ENCODE data around the gene TNFRSF4.

Gene TNFRSF4

GRCh38 chr1:1217621-1218523, 3.9 kb upstream of the TNFRSF4 start:
- POLR2A ChIA-PET: no interaction called here
- no peak overlapping the region for H3K4me3 ChIP-seq (ENCODE audit: low read depth, low read length)
- no peak for DNase-seq (ENCODE audit: low read depth, low spot score)
- CTCF ChIA-PET: interaction anchor here (0.9 kb wide), 1 partner anchor 13 kb away, joined by 3 read pairs; no protein-coding TSS in a partner anchor
- TF ChIP-seq CTCF (IDR thresholded peaks at IDR 0.05; ENCODE audit: insufficient read depth, low read length, missing control alignments): no peak

GRCh38 chr1:1216770-1217620, 3.0 kb upstream of the TNFRSF4 start:
- H3K4me3 ChIP-seq (ENCODE audit: low read depth, low read length): no peak overlapping the region
- no peak for TF ChIP-seq CTCF (IDR thresholded peaks at IDR 0.05; ENCODE audit: insufficient read depth, low read length, missing control alignments)
- POLR2A ChIA-PET: no interaction called here
- CTCF ChIA-PET: interaction anchor here (0.6 to 0.9 kb wide), 2 partner anchors 14 to 95 kb away, joined by 3 read pairs; no protein-coding TSS in a partner anchor
- no peak for DNase-seq (ENCODE audit: low read depth, low spot score)

GRCh38 chr1:1215881-1216605, 2.1 kb upstream of the TNFRSF4 start:
- no peak for TF ChIP-seq CTCF (IDR thresholded peaks at IDR 0.05; ENCODE audit: insufficient read depth, low read length, missing control alignments)
- ChIA-PET POLR2A (interaction anchor here (0.5 kb wide), 1 partner anchor 53 kb away, joined by 3 read pairs; no protein-coding TSS in a partner anchor), CTCF (interaction anchor here (0.8 kb wide), 1 partner anchor 74 kb away, joined by 3 read pairs; no protein-coding TSS in a partner anchor)
- H3K4me3 ChIP-seq (ENCODE audit: low read depth, low read length): no peak overlapping the region
- no peak for DNase-seq (ENCODE audit: low read depth, low spot score)

GRCh38 chr1:1215080-1215676, 1.2 kb upstream of the TNFRSF4 start:
- H3K4me3 ChIP-seq (ENCODE audit: low read depth, low read length): no peak overlapping the region
- ChIA-PET POLR2A (no interaction called here), CTCF (interaction anchor here (0.8 kb wide), 1 partner anchor 75 kb away, joined by 3 read pairs; no protein-coding TSS in a partner anchor)
- TF ChIP-seq CTCF (IDR thresholded peaks at IDR 0.05; ENCODE audit: insufficient read depth, low read length, missing control alignments): no peak
- DNase-seq (ENCODE audit: low read depth, low spot score): no peak

GRCh38 chr1:1212780-1213344, 1.1 kb downstream of the TNFRSF4 start:
- POLR2A ChIA-PET: no interaction called here
- no peak overlapping the region for H3K4me3 ChIP-seq (ENCODE audit: low read depth, low read length)
- no peak for TF ChIP-seq CTCF (IDR thresholded peaks at IDR 0.05; ENCODE audit: insufficient read depth, low read length, missing control alignments)
- DNase-seq (ENCODE audit: low read depth, low spot score): no peak
- CTCF ChIA-PET: interaction anchor here (1.3 kb wide), 1 partner anchor 90 kb away, joined by 3 read pairs; no protein-coding TSS in a partner anchor
